Vagina (tissue), 2 donors: Measurements from ENCODE around the gene LRRC3.

Experiments
- POLR2A ChIP-seq, 2 donors: fragments of 450-650 bp; IDR thresholded peaks; one replicate each; pipeline ENCODE4 v1.6.1; 2017; ENCODE audit warnings: antibody characterized with exemption in 2 of 2, mild to moderate bottlenecking in 2 of 2, moderate library complexity in 2 of 2
- TF ChIP-seq, protein P1 (sequence below), 3 experiments: fragments of 450-650 bp in 2 of 3; fragments of 200-600 bp in 1 of 3; sonication (generic) in 1 of 3; IDR thresholded peaks; one replicate each; pipeline ENCODE4 v1.5.1; 2017 to 2019; ENCODE audit warnings: antibody characterized with exemption in 3 of 3, mild to moderate bottlenecking in 2 of 3, moderate library complexity in 2 of 3

DNA sequence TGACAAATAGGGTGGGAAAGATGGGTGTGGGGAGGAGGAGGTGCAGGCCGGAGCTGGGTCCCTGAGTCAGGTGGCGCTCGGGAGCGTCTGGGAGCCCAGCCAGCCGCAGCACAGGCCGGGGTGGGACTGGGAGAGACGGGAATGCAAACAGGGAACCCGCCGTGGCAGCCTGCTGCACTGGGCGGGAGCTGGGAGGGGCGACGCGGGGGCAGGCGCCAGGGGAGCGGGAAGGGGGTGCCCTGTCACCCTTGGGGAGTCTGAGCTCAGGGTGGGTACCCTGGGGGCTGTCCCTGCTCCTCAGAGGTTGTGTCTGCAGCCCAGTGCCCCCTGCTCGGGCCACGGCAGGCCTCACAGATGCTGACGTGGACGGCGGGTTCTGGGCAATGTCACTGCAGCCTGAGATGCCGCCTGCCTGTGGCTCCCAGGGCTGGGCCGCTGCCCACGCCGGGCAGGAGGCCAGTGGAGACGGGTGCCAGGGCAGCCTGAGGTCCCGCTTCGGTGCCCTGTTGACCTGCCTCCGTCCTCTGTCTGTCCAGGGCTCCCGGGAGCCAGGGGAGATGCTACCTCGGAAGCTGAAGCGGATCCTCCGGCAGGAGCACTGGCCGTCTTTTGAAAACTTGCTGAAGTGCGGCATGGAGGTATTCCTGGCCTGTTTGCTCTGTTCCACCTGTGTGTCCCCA lies 16.6 kb upstream of the LRRC3 start:
- TF ChIP-seq, protein P1, sequence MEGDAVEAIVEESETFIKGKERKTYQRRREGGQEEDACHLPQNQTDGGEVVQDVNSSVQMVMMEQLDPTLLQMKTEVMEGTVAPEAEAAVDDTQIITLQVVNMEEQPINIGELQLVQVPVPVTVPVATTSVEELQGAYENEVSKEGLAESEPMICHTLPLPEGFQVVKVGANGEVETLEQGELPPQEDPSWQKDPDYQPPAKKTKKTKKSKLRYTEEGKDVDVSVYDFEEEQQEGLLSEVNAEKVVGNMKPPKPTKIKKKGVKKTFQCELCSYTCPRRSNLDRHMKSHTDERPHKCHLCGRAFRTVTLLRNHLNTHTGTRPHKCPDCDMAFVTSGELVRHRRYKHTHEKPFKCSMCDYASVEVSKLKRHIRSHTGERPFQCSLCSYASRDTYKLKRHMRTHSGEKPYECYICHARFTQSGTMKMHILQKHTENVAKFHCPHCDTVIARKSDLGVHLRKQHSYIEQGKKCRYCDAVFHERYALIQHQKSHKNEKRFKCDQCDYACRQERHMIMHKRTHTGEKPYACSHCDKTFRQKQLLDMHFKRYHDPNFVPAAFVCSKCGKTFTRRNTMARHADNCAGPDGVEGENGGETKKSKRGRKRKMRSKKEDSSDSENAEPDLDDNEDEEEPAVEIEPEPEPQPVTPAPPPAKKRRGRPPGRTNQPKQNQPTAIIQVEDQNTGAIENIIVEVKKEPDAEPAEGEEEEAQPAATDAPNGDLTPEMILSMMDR (IDR thresholded peaks at IDR 0.05): no peak
- no peak for TF ChIP-seq POLR2A (IDR thresholded peaks at IDR 0.05)
